Body of pancreas (tissue), 4 donors: Measurements from ENCODE around the gene ZNF189.

Experiments used
- POLR2A ChIP-seq, 3 donors: fragments of 450-650 bp; IDR thresholded peaks; one replicate each; pipeline ENCODE4 v1.6.1; 2016; ENCODE audit warnings: antibody characterized with exemption in 3 of 3, mild to moderate bottlenecking in 2 of 3
- TF ChIP-seq, protein P1 (sequence below), 7 experiments: fragments of 450-650 bp in 4 of 7; fragments of 200-600 bp in 3 of 7; sonication (generic) in 3 of 7; IDR thresholded peaks; one replicate each; pipeline ENCODE4 v1.5.1; 2016 to 2019; ENCODE audit warnings: antibody characterized with exemption in 7 of 7

- TF ChIP-seq, protein P1, sequence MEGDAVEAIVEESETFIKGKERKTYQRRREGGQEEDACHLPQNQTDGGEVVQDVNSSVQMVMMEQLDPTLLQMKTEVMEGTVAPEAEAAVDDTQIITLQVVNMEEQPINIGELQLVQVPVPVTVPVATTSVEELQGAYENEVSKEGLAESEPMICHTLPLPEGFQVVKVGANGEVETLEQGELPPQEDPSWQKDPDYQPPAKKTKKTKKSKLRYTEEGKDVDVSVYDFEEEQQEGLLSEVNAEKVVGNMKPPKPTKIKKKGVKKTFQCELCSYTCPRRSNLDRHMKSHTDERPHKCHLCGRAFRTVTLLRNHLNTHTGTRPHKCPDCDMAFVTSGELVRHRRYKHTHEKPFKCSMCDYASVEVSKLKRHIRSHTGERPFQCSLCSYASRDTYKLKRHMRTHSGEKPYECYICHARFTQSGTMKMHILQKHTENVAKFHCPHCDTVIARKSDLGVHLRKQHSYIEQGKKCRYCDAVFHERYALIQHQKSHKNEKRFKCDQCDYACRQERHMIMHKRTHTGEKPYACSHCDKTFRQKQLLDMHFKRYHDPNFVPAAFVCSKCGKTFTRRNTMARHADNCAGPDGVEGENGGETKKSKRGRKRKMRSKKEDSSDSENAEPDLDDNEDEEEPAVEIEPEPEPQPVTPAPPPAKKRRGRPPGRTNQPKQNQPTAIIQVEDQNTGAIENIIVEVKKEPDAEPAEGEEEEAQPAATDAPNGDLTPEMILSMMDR (IDR thresholded peaks at IDR 0.05): no peak
- TF ChIP-seq POLR2A (IDR thresholded peaks at IDR 0.05): no peak
These were observed 29.4 kb upstream of the ZNF189 start for GRCh38 chr9:101369286-101369685.
